ENCODE results near the gene PTPRJ.

GRCh38 chr11:47981667-47982404, 1.5 kb downstream of the PTPRJ start:
- TF ChIP-seq, protein P1, sequence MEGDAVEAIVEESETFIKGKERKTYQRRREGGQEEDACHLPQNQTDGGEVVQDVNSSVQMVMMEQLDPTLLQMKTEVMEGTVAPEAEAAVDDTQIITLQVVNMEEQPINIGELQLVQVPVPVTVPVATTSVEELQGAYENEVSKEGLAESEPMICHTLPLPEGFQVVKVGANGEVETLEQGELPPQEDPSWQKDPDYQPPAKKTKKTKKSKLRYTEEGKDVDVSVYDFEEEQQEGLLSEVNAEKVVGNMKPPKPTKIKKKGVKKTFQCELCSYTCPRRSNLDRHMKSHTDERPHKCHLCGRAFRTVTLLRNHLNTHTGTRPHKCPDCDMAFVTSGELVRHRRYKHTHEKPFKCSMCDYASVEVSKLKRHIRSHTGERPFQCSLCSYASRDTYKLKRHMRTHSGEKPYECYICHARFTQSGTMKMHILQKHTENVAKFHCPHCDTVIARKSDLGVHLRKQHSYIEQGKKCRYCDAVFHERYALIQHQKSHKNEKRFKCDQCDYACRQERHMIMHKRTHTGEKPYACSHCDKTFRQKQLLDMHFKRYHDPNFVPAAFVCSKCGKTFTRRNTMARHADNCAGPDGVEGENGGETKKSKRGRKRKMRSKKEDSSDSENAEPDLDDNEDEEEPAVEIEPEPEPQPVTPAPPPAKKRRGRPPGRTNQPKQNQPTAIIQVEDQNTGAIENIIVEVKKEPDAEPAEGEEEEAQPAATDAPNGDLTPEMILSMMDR (IDR thresholded peaks at IDR 0.05): no peak
- no peak for TF ChIP-seq POLR2A (IDR thresholded peaks at IDR 0.05)
